ENCODE measurements around the gene NIPAL4.

GRCh38 chr5:157478726-157479125, 18.7 kb downstream of the NIPAL4 start:
- TF ChIP-seq BHLHE40 (IDR thresholded peaks at IDR 0.05; ENCODE audit: borderline replicate concordance) (no peak), SP1 (IDR thresholded peaks at IDR 0.05) (no peak), NFRKB (IDR thresholded peaks at IDR 0.05) (no peak), TARDBP (IDR thresholded peaks at IDR 0.05) (no peak), ELF4 (IDR thresholded peaks at IDR 0.05) (no peak), FOXK2 (IDR thresholded peaks at IDR 0.05) (no peak), SUZ12 (IDR thresholded peaks at IDR 0.05) (no peak), ARNT (IDR thresholded peaks at IDR 0.05) (no peak), CTBP1 (IDR thresholded peaks at IDR 0.05; ENCODE audit: borderline replicate concordance) (no peak), ZNF384 (IDR thresholded peaks at IDR 0.05) (no peak), PKNOX1 (IDR thresholded peaks at IDR 0.05) (no peak), HDGF (IDR thresholded peaks at IDR 0.05; ENCODE audit: borderline replicate concordance) (no peak), L3MBTL2 (conservative IDR thresholded peaks at IDR 0.05) (no peak), LEF1 (IDR thresholded peaks at IDR 0.05; ENCODE audit: borderline replicate concordance) (no peak)
